CD4-positive, alpha-beta T cell treated with Interleukin-17A for 1 hour (primary cell): ENCODE data around the gene TRPV5.
"Not testable (repeated sequence)": the region's sequence is repeated elsewhere in the genome, so short reads cannot be mapped to it uniquely, and the experiment has no call there.

Experiments used
- DNase-seq: peaks from one replicate; pipeline ENCODE4 v3.0.0-alpha.2; 2020

The TRPV5 gene

GRCh38 chr7:142933624-142934023 is at the start of gene TRPV5:
Gene TRPV5, minus strand, starts transcription at chr7:142933746. Its CDS starts 287 bp downstream, at chr7:142933459.
- DNase-seq: no peak

GRCh38 chr7:142978402-142978801 is 44.9 kb upstream of the TRPV5 start:
- DNase-seq: not testable (repeated sequence)

- DNase-seq: no peak
These were observed 41.1 kb upstream of the TRPV5 start for GRCh38 chr7:142974626-142975025.

DNA sequence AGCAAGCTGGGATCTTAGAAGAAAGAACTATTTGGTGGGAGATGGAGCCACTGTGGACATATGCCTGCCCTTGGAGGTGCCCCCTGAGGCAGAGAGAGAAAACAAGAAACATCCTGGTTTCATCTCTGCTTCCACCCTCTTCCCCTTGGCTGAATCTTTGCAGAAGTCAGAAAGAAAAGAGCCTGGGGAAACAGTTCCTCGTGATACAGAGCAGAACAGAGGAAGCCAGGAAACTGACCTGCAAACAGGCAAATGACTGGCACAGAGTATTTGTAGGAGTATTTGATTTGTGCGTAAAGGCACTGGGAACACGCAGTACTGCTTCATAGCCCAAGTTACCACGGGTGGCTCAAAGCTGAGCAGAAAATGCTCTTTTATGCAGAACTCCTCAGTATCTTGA is 35.6 kb upstream of the TRPV5 start:
- no peak for DNase-seq

GRCh38 chr7:142968229-142968628 is 34.7 kb upstream of the TRPV5 start:
- DNase-seq: no peak

DNA sequence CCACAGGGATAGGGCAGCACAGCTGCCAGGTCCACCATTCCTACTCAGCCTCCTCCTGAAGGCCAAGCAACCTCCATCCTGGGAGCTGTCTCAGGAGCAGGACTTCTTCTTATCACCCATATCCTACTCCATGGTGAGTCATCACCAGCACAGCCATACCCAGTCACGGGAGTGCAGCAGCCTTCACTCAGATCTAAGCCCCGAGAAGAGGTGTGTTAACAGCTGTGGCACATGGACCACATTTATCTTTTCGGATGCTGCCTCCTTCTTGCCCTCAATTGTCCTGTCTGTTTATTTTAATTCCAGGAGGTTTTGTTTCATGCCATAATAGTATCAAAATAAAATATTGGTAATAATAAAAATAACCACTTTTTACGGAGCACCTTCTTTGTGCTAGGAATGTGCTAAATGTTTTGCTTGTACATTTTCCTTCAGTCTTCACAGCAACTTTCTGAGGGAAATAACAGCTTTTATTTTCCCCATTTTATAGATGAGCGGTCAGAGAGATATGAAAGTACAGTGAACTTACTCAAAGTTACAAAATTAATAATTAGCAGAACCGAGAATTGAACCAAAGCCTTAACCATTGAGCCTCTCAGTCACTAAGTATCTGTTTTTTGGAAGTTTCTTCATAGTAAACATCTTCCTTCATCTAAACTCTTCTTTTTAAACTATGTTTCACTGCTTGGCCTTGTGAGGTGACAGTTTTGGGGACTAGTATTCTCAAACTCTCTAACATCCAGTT is 31.1 kb upstream of the TRPV5 start:
- no peak for DNase-seq

DNA sequence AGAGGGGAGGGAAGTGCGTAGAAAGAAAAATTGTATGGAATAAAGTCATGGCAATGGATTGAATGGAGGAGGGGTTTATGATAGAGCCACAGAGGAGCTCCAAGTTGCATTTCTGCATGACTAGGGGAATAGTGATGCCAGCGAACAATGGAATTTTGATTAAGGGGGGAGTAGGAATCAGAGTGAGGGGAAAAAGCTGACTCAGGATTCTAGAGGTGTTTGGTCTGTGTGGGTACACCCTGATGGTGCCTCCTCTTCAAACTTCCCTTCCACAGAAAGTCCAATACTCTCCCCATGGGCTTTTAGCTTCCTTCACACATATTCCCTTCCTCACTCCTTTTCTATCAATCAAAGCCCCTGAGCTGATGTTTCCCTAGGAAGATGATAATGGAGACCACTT is 30.4 kb upstream of the TRPV5 start:
- no peak for DNase-seq

- DNase-seq: no peak
These were observed 29.4 kb upstream of the TRPV5 start for GRCh38 chr7:142962991-142963390.

DNA sequence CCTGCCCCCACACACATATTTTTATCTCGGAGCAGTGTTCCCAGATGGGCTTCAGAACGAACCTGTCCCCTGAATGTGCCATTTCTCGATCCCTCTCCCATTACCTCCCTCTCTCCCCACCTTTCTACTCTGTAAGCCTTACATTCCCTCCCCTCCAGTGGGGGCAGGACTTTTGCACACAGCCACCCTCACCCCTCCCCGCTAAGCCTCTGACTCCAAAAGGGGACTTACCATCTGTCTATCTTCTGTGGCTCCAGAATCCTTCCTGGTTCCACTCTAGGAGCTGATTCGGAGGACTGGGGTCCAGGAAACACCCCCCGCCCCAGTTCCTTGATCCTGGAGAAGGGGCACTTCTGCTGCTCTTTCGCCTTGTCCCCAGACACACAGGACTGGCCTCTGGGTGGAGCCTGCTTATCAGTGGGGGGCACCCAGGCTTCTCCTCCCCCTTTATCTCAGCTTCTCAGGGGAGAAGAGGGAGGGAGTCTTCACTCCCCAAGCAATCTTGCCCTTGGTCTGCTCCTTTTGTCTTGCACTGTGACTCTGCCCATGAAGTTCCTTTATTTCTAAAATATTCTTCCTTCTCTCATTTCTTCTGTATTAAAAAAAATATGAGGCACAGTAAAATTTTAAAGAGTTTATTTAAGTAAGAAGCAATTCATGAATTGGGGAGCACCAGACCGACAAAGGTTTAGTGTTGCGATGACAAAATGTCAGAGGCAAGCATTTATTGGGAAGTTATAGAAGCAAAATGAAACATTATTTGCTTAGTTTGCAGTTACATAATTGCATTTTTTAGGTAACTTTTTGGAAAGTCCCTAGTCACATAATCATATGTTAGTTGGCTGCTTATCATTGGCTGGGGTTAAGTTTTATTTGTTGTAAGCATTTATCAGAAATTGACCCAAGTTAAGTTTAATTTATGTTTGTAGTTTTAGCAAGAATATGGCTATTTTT is 28.7 kb upstream of the TRPV5 start, which contains the start of gene KEL:
TSS of gene KEL (minus strand) at position 391 of the 954 bp plus-strand sequence. CDS start at position 234, 157 bp downstream.
- DNase-seq: no peak

GRCh38 chr7:142961595-142961972 is 28.0 kb upstream of the TRPV5 start:
- no peak for DNase-seq

GRCh38 chr7:142960955-142961512 is 27.5 kb upstream of the TRPV5 start:
- no peak for DNase-seq

- DNase-seq: no peak
These were observed 25.7 kb upstream of the TRPV5 start for GRCh38 chr7:142959202-142959601.

- no peak for DNase-seq
These were observed 24.2 kb upstream of the TRPV5 start for GRCh38 chr7:142957723-142958122.

DNA sequence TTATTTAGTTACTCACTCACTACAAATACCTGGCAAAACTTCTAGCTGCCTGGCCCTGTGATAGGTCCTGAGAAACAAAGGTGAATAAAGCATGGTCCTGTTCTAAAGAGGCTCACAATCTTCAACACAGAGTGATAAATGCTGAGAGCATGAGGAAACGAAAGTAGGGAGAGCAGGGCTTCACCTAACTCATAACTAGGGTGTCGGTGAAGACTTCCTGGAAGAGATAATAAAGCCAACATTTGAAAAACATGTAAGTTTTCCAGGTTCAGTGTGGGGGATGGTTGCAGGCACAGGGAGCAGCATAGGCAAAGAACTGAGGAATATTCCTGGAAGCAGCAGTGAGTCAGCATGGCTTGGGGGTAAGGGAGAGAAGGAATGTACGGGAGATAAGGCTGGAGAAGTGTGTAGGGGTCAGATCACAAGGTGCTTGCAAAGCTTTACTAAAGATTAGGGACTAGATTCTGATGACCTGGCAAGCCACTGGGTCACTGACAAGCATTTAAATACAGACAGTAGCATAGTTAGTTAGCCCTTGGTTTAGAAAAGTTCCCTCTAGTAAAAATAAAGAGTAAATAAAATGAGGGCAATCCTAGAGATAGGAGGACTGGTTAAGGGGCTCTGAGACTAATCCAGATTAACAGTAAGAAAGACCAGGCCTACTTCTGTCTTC is 23.5 kb upstream of the TRPV5 start:
- no peak for DNase-seq

GRCh38 chr7:142954680-142955268 is 21.2 kb upstream of the TRPV5 start:
- DNase-seq: no peak

- no peak for DNase-seq
These were observed 16.7 kb upstream of the TRPV5 start for GRCh38 chr7:142950235-142950634.

- no peak for DNase-seq
These were observed 15.1 kb upstream of the TRPV5 start for GRCh38 chr7:142948603-142949002.

DNA sequence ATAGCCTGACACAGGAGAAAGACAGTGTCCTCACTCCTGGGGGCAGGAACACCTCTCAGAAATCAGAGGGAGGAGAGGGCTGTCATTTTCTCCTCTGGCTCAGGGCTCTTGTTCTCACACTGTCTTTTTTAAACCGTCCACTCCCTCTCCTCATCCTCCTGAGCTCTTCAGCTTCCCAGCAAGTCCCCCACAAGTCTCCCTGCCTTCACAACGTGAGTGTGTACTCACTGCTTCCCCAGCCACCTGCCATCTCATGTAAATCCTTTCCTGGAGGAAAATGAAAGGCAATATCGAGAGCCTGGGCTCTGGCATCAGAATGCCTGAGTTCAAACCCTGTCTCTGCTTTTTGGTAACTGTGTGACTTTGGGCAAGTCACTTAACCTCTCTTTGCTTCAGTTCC is 11.5 kb upstream of the TRPV5 start:
- no peak for DNase-seq

DNA sequence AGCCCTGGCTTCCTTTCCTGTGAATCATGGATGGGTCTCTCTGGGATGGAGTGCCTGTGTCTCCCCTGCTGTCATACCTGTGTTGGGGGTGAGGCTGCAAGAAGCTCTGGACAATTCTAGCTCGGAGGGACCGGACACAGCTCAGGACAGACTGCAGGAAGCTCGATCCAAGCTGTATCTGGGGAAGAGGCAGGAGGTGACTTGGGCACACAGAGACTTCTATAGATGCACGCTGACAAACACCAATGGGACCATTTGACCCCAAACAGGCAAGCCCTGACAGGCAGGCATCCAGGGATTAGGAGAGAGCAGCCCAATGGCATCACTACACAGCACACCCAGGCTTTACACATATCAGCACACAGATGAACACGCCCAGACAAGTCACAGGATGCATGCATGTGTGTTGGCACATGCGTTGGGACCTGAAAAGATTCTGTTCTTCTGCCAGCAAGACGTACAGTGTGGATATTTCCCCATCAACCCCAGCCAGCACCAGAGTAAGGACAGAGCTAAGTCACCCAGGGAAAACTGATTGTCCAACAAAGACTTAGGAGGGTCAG is 10.2 kb upstream of the TRPV5 start:
- no peak for DNase-seq

- no peak for DNase-seq
These were observed 9.2 kb upstream of the TRPV5 start for GRCh38 chr7:142942746-142943145.

DNA sequence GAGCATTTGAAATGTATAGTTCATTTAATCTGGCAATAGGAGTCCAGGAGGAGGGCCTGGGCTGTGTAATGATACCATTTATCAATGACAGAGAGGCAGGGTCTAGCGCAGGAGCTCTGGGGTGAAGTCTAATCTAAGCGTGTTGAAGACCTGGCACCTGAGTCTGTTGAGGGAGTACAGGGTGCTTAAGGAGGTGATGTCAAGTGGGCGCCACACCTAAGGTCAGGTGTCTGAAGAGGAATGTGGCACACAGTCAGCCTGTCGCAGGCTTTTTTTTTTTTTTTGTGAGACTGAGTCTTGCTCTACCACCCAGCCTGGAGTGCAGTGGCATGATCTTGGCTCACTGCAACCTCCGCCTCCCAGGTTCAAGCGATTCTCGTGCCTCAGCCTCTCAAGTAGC is 8.0 kb upstream of the TRPV5 start:
- no peak for DNase-seq

- no peak for DNase-seq
These were observed 7.5 kb upstream of the TRPV5 start for GRCh38 chr7:142940966-142941535.
